Measurements from ENCODE around the gene CEMP1. TPM values are rescaled to one million over a fixed set of nuclear protein-coding genes. Genes with fewer than 3 reads are reported as not detected.
"Not testable (repeated sequence)": the region's sequence is repeated elsewhere in the genome, so short reads cannot be mapped to it uniquely, and the experiment has no call there.

The CEMP1 gene
- total and polyA plus RNA-seq, 11 donors = 0.04 to 0.27 (median 0.18) TPM; not detected in 8

DNA sequence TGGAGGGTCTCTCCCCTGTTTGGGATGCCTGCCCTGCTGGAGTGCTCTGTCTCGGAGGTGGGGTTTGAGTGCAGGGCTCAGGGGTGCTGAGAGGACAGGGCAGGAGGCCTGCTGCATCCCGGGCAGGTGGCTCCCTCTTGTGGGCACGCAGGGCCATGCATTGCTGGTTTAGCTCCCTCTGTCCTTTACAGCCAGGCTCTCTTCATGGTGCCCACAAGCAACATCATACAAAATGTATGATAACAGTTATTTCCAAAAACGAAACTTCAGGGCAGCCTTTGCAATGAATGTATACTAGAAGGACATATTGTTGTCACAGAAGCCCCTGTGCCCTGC, 29.6 kb upstream of the CEMP1 start:
- H3K27ac ChIP-seq; H3K36me3 ChIP-seq; intact Hi-C loops (cut with DNase I); H3K4me3 ChIP-seq; H3K27me3 ChIP-seq; H3K9me3 ChIP-seq; H3K4me1 ChIP-seq: not testable (repeated sequence)
- DNase-seq = peak; percentile 49 to 75 (median 58)
- ATAC-seq = peak; percentile 63 to 91 (median 78)
- TF ChIP-seq, protein P1, sequence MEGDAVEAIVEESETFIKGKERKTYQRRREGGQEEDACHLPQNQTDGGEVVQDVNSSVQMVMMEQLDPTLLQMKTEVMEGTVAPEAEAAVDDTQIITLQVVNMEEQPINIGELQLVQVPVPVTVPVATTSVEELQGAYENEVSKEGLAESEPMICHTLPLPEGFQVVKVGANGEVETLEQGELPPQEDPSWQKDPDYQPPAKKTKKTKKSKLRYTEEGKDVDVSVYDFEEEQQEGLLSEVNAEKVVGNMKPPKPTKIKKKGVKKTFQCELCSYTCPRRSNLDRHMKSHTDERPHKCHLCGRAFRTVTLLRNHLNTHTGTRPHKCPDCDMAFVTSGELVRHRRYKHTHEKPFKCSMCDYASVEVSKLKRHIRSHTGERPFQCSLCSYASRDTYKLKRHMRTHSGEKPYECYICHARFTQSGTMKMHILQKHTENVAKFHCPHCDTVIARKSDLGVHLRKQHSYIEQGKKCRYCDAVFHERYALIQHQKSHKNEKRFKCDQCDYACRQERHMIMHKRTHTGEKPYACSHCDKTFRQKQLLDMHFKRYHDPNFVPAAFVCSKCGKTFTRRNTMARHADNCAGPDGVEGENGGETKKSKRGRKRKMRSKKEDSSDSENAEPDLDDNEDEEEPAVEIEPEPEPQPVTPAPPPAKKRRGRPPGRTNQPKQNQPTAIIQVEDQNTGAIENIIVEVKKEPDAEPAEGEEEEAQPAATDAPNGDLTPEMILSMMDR (IDR thresholded peaks at IDR 0.05) = peak in 11 of 12 donors; percentile 23 to 51 (median 37)
- WGBS, 4 donors = 0 to 7% methylated on average over 2 of the region's 4 CpGs; no CpG with 5 or more reads in 2 of the 4 donors

DNA sequence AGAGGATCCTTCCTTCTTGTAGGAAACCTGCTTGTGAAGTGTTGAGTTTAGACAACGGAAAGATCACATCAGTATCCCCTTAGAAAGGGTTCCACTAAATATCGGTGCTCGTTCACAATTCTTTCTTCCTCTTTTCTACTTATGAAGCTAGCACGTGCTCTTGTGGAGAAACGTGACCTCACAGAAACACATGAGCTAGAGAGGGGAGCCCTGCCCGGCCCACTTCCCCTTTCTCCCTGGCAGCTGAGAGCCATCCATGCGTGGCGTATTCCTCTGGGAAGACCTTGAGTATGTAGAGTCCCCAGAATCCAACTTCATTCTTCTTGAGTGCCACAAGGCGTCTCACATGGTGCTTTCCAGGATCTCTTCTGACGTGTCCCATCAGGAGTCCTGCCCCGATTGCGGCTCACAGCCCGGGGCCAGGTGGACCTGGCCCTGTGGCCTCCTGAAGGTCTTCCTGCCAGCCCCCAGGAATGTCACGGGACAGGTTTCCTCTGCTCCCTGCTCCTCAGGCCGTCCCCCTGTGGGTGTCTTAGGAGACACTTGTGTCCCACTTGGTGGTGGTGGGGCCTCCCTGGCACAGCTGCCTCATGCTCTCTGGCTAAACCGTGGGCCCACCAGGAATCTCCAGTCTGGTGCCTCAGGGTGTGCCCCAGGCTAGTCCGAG, 29.1 kb upstream of the CEMP1 start:
- H3K4me1 ChIP-seq; H3K27ac ChIP-seq; intact Hi-C loops (cut with DNase I); H3K9me3 ChIP-seq; H3K27me3 ChIP-seq; H3K4me3 ChIP-seq; H3K36me3 ChIP-seq: not testable (repeated sequence)
- ATAC-seq = peak; percentile 45 to 80 (median 62)
- 73 to 83% (median 78%) methylated on average over 8 to 9 of the region's 17 CpGs for WGBS, 4 donors
- peak in 1 of 5 donors; percentile 13 for DNase-seq

GRCh38 chr16:2557150-2557549, 25.9 kb upstream of the CEMP1 start:
- not testable (repeated sequence) for H3K4me3 ChIP-seq, H3K27me3 ChIP-seq, DNase-seq

GRCh38 chr16:2554709-2555425, 23.7 kb upstream of the CEMP1 start:
- peak in 1 of 4 donors; percentile 37 for ATAC-seq
- H3K9me3 ChIP-seq; H3K27me3 ChIP-seq; H3K27ac ChIP-seq; H3K4me3 ChIP-seq; H3K4me1 ChIP-seq; intact Hi-C loops (cut with DNase I); DNase-seq; H3K36me3 ChIP-seq: not testable (repeated sequence)
- no CpG with 5 or more reads among the region's 13 CpGs for WGBS, 4 donors

More at GRCh38 chr16:2557150-2557549, 25.9 kb upstream of the CEMP1 start:
- H3K4me1 ChIP-seq; H3K27ac ChIP-seq; H3K36me3 ChIP-seq; ATAC-seq; intact Hi-C loops (cut with DNase I); H3K9me3 ChIP-seq: not testable (repeated sequence)
- 94 to 97% methylated on average over 6 of the region's 15 CpGs; no CpG with 5 or more reads in 2 of the 4 donors for WGBS, 4 donors

DNA sequence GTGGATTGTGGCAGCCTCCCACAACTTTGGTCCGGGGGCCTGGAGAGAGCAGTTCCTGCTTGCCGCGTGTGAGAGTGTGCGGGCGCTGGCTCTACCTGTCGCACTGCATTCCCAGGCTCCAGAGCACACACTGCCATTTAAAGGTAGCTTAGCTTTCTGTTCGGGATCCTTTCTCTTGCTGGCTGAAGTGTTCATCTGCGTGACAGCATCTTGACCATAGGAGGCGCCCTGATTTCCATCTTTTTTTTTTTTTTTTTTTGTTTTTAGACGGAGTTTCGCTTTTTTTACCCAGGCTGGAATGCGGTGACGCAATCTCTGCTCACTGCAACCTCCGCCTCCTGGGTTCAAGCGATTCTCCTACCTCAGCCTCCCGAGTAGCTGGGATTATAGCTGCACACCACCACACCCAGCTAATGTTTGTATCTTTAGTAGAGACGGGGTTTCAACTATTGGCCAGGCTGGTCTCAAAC, 20.2 kb upstream of the CEMP1 start:
- H3K27me3 ChIP-seq; H3K36me3 ChIP-seq; H3K9me3 ChIP-seq; intact Hi-C loops (cut with DNase I); H3K4me1 ChIP-seq; ATAC-seq; H3K4me3 ChIP-seq; DNase-seq; H3K27ac ChIP-seq: not testable (repeated sequence)
- 61 to 77% (median 71%) methylated on average over 12 to 17 of the region's 17 CpGs for WGBS, 4 donors

DNA sequence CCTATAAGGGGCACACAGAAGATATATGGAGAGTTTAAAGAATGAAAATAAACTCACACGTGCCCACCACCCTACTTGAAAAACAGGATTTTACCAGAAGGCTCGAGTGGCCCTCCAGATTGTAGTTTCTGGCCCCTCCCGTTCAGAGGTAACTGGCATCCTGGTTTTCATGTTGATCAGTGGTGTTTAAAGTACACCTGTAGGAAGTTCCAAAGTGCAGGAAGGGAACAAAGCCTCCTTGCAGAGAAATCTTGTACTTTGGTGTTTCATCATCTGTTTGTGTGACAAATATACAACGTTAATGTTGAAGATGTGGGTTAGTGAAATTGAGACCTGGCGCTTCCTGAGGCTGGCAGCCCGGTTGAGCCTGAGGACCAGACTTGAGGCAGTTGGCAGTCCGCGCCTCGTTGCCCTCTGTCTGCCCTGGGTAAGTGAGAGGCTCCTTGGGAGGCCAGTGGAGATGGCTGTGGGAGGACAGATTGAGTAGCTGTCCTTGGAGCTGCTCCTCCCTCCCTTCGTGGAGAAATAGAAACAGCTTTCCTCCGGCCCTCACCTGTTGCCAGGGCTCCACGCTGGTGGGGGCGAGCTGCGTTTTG, 19.2 kb upstream of the CEMP1 start:
- intact Hi-C loops (cut with DNase I); H3K9me3 ChIP-seq; H3K4me3 ChIP-seq; H3K27me3 ChIP-seq; H3K27ac ChIP-seq; H3K36me3 ChIP-seq; DNase-seq; ATAC-seq: not testable (repeated sequence)
- 64 to 100% methylated on average over 1 of the region's 14 CpGs; no CpG with 5 or more reads in 2 of the 4 donors for WGBS, 4 donors
- peaks cover 0 to 11% (median 0%) of the 10 kb centered on the region in 12 donors for H3K4me1 ChIP-seq

DNA sequence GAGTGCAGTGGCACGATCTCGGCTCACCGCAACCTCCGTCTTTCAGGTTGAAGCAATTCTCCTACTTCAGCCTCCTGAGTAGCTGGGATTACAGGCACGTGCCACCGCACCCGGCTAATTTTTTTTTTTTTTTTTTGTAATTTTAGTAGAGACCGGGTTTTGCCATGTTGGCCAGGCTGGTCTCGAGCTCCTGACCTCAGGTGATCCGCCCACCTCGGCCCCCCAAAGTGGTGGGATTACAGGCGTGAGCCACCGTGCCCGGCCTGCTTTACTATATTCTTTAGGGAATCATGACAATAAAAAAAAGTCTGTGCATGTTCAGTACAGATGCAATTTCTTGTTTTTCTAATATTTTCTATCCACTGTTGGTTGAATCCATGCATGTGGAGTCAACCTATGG, 12.6 kb upstream of the CEMP1 start:
- intact Hi-C loops (cut with DNase I); H3K4me3 ChIP-seq; H3K36me3 ChIP-seq; H3K9me3 ChIP-seq; ATAC-seq; DNase-seq; H3K27me3 ChIP-seq; H3K27ac ChIP-seq: not testable (repeated sequence)
- H3K4me1 ChIP-seq = peaks cover 4 to 46% (median 26%) of the 10 kb centered on the region in 12 donors
- 84 to 90% (median 88%) methylated on average over 14 of the region's 14 CpGs for WGBS, 4 donors

GRCh38 chr16:2541409-2541808, 10.2 kb upstream of the CEMP1 start:
- H3K36me3 ChIP-seq; ATAC-seq; H3K9me3 ChIP-seq; DNase-seq; H3K4me3 ChIP-seq; H3K27ac ChIP-seq; intact Hi-C loops (cut with DNase I); H3K27me3 ChIP-seq: not testable (repeated sequence)
- H3K4me1 ChIP-seq = peaks cover 4 to 56% (median 34%) of the 10 kb centered on the region in 12 donors
- WGBS, 4 donors = 47 to 61% (median 55%) methylated on average over 4 to 6 of the region's 6 CpGs

DNA sequence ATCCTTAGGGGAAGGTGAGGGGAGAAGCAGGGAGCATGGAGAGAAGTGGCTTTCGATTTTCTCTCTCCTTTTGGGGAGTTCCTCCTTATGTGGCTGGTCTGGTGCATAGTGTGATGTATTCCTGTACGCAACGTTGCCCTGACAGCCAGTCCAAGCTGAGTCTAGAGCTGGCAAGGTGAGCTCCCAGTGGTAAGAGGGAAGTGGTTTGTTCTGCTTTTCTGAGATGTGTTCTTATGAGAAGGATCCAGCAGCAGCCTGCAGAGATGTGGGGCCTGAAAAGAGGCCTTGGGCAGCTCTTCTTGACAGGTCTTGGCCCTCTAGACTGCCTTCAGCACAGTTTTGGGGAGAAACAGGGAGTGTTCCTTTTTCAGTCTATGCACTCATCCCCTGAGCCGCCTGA, 9.7 kb upstream of the CEMP1 start:
- H3K27me3 ChIP-seq; ATAC-seq; DNase-seq; H3K36me3 ChIP-seq; H3K27ac ChIP-seq; H3K9me3 ChIP-seq; H3K4me3 ChIP-seq; intact Hi-C loops (cut with DNase I): not testable (repeated sequence)
- peaks cover 4 to 51% (median 35%) of the 10 kb centered on the region in 12 donors for H3K4me1 ChIP-seq
- 62 to 75% (median 68%) methylated on average over 3 to 4 of the region's 4 CpGs for WGBS, 4 donors
